ENCODE measurements around the gene MPRIP. TPM values are rescaled to one million over a fixed set of nuclear protein-coding genes. Genes with fewer than 3 reads are reported as not detected.

Gene MPRIP
- total and polyA plus RNA-seq, 2 of the 13 experiments (the other 11 are each of a cell fraction or from before 2014, with no cell fraction given): 50.2 to 52.4 TPM

- TF ChIP-seq KAT7 (CRISPR knock-in tag; IDR thresholded peaks at IDR 0.05; ENCODE audit: borderline replicate concordance): no peak
- no peak for TF ChIP-seq CBX2 (IDR thresholded peaks at IDR 0.05; ENCODE audit: low read depth, low read length)
- TF ChIP-seq CBX2 (CRISPR knock-in tag; IDR thresholded peaks at IDR 0.05; ENCODE audit: low read depth): no peak
- no peak for TF ChIP-seq ADNP (CRISPR knock-in tag; IDR thresholded peaks at IDR 0.05)
- no peak for TF ChIP-seq E2F5 (CRISPR knock-in tag; conservative IDR thresholded peaks at IDR 0.05)
- no peak for TF ChIP-seq ETV5 (CRISPR knock-in tag; IDR thresholded peaks at IDR 0.05; ENCODE audit: borderline replicate concordance)
- TF ChIP-seq ZNF746 (CRISPR knock-in tag; IDR thresholded peaks at IDR 0.05): no peak
- no peak for TF ChIP-seq MTA3 (CRISPR knock-in tag; IDR thresholded peaks at IDR 0.05)
- no peak for TF ChIP-seq THAP7 (CRISPR knock-in tag; IDR thresholded peaks at IDR 0.05)
- no peak for TF ChIP-seq ZNF281 (CRISPR knock-in tag; IDR thresholded peaks at IDR 0.05; ENCODE audit: borderline replicate concordance)
- no peak for TF ChIP-seq POLR2G (IDR thresholded peaks at IDR 0.05; ENCODE audit: low read depth, low read length)
- no peak for TF ChIP-seq DDIT3 (CRISPR knock-in tag; IDR thresholded peaks at IDR 0.05)
- TF ChIP-seq SIN3B (IDR thresholded peaks at IDR 0.05; ENCODE audit: low read length): no peak
- TF ChIP-seq ZNF446 (CRISPR knock-in tag; IDR thresholded peaks at IDR 0.05): no peak
- TF ChIP-seq DMTF1 (CRISPR knock-in tag; IDR thresholded peaks at IDR 0.05): no peak
- TF ChIP-seq MYNN (CRISPR knock-in tag; IDR thresholded peaks at IDR 0.05; ENCODE audit: low read depth): no peak
- TF ChIP-seq TARDBP (CRISPR knock-in tag; IDR thresholded peaks at IDR 0.05): no peak
- no peak for TF ChIP-seq ZNF703 (CRISPR knock-in tag; IDR thresholded peaks at IDR 0.05; ENCODE audit: borderline replicate concordance)
- no peak for TF ChIP-seq PITX1 (CRISPR knock-in tag; IDR thresholded peaks at IDR 0.05)
- FAIRE-seq (no peak), ATAC-seq (no peak), DNase-seq (ENCODE audit: low spot score) (no peak)
- Histone ChIP-seq H3K36me3 (replicated peaks in 1 of 2; ENCODE audit: control insufficient read depth in 1 of 2, insufficient read depth in 2 of 2, low read length in 2 of 2) (peaks cover 18 to 57% of the 10 kb centered on the region in 2 experiments; a peak in 4 of 5 replicates), H3K4me3 (replicated peaks in 1 of 3; ENCODE audit: insufficient read depth in 1 of 3, low read depth in 2 of 3, low read length in 3 of 3) (no peak overlapping the region), H3K9ac (ENCODE audit: insufficient read depth, low read depth, low read length) (no peak overlapping the region), H3K27ac (ENCODE audit: extremely low read length, insufficient read depth, low read length) (no peak overlapping the region), H3K4me1 (ENCODE audit: insufficient read depth, low read length) (no peaks in the 10 kb centered on the region), H3K79me2 (ENCODE audit: insufficient read depth, low read length) (no peaks in the 10 kb centered on the region), H3K9me3 (ENCODE audit: low read length) (no peaks in the 10 kb centered on the region), H2AFZ (ENCODE audit: low read length) (no peak overlapping the region), H3K4me2 (ENCODE audit: low read depth, low read length) (no peak overlapping the region), H4K20me1 (ENCODE audit: insufficient read depth, low read length) (no peaks in the 10 kb centered on the region), H3K27me3 (ENCODE audit: control insufficient read depth in 1 of 2, insufficient read depth in 2 of 2, low read length in 2 of 2) (no peaks in the 10 kb centered on the region)
- ChIA-PET POLR2A (no interaction called here), CTCF (ENCODE audit: low intra/inter-chr PET ratio, low total read pairs) (no interaction called here)
- intact Hi-C loops (cut with micrococcal nuclease; ENCODE audit: unreplicated experiment): no loop called here
- in situ Hi-C loops (cut with HindIII; ENCODE audit: extremely low pct_ligation_motif_present, low pct_unique_long_range_greater_than_20kb): no loop called here
- 95% methylated on average over 11 of the region's 13 CpGs for WGBS (ENCODE audit: low lambda C conversion rate)
- no TSS peak for BruUV-seq (replicated peaks)
These were observed 138.7 kb downstream of the MPRIP start for GRCh38 chr17:17180741-17181525.
